HepG2 (cell line): ENCODE data around the gene TGDS. TPM values are rescaled to one million over a fixed set of nuclear protein-coding genes. Genes with fewer than 3 reads are reported as not detected.

ENCODE experiments used
- ADNP ChIP-seq: sonication (generic); formaldehyde crosslinking; IDR thresholded peaks from 2 replicates; pipeline ENCODE4 v1.4.0; 2020; ENCODE audit warnings: missing genetic modification reagents
- MAFG ChIP-seq: sonication (generic); formaldehyde crosslinking; IDR thresholded peaks from 2 replicates; pipeline ENCODE4 v1.5.1; 2020; ENCODE audit warnings: mild to moderate bottlenecking, missing genetic modification reagents
- RORA ChIP-seq: sonication (generic); formaldehyde crosslinking; IDR thresholded peaks from 2 replicates; pipeline ENCODE4 v1.5.0; 2020; ENCODE audit warnings: mild to moderate bottlenecking, missing genetic modification reagents, moderate library complexity
- SP1 ChIP-seq, 2 experiments: fragments of 450-650 bp in 1 of 2; sonication (generic) in 1 of 2; formaldehyde crosslinking in 1 of 2; IDR thresholded peaks; 2 replicates each; pipeline versions ENCODE4 v1.4.0 to v1.6.1; 2016 to 2020; ENCODE audit warnings: missing genetic modification reagents in 1 of 2
- STAG1 ChIP-seq: sonication (generic); formaldehyde crosslinking; IDR thresholded peaks from 2 replicates; pipeline ENCODE4 v1.4.0; 2020; ENCODE audit warnings: missing genetic modification reagents
- ZNF224 ChIP-seq: sonication (generic); formaldehyde crosslinking; IDR thresholded peaks from 2 replicates; pipeline ENCODE4 v1.5.0; 2020; ENCODE audit warnings: mild to moderate bottlenecking, missing genetic modification reagents
- ZNF256 ChIP-seq: sonication (generic); formaldehyde crosslinking; conservative IDR thresholded peaks from 2 replicates; pipeline ENCODE4 v1.4.0; 2020; ENCODE audit warnings: missing genetic modification reagents
- ZNF552 ChIP-seq: sonication (generic); formaldehyde crosslinking; IDR thresholded peaks from 2 replicates; pipeline ENCODE4 v1.9.0; 2022; ENCODE audit warnings: missing genetic modification reagents, mild to moderate bottlenecking, borderline replicate concordance
- polyA plus RNA-seq, 8 experiments: library from polyadenylated mRNA; depleted of rRNA in 3 of 8; stranded (reverse) in 7 of 8; unstranded in 1 of 8; fragments of >200 nt; fragmentation: Illumina TruSeq in 4 of 8; extraction: Trizol in 4 of 8; gene quantifications; 2 replicates each; pipeline versions ENCODE4 v1.2.1 to v1.2.3, GENCODE V29; 2011 to 2016; ENCODE audit warnings: low read depth in 4 of 8, missing spikeins in 1 of 8, mixed read lengths in 1 of 8; ENCODE audit not compliant: insufficient read depth in 1 of 8
- total RNA-seq, 5 experiments: library from RNA; depleted of rRNA; stranded (reverse); fragments of >200 nt; fragmentation: Illumina TruSeq; extraction: Trizol; gene quantifications; 2 replicates each; pipeline ENCODE4 v1.2.3, GENCODE V29; 2016; ENCODE audit warnings: low read depth in 1 of 5
- TF ChIP-seq, protein P1 (sequence below), 2 experiments: fragments of 450-650 bp in 1 of 2; sonication (generic) in 1 of 2; formaldehyde crosslinking in 1 of 2; IDR thresholded peaks; 2 replicates each; pipeline versions ENCODE4 v1.6.1 to v1.8.0; 2016 to 2022; ENCODE audit warnings: antibody characterized with exemption in 1 of 2, mild to moderate bottlenecking in 1 of 2, missing genetic modification reagents in 1 of 2
- TF ChIP-seq, protein P2 (sequence below), 2 experiments: sonication (generic) in 1 of 2; formaldehyde crosslinking in 1 of 2; IDR thresholded peaks; 2 replicates each; pipeline versions ENCODE4 v1.5.1 to v1.6.1; 2011 to 2020; ENCODE audit warnings: borderline replicate concordance in 1 of 2, low read depth in 1 of 2, low read length in 1 of 2, mild to moderate bottlenecking in 1 of 2, missing genetic modification reagents in 1 of 2, moderate library complexity in 1 of 2
- TF ChIP-seq, protein P3 (sequence below): sonication (generic); formaldehyde crosslinking; IDR thresholded peaks from 2 replicates; pipeline ENCODE4 v1.4.0; 2020; ENCODE audit warnings: missing genetic modification reagents, mild to moderate bottlenecking, borderline replicate concordance
- TF ChIP-seq, protein P4 (sequence below): IDR thresholded peaks from 2 replicates; pipeline ENCODE4 v1.6.1; 2016; ENCODE audit warnings: low read depth, control low read depth

TGDS gene
- total and polyA plus RNA-seq, 2 of the 13 experiments (the other 11 are each of a cell fraction or from before 2014, with no cell fraction given): 15.5 to 17.9 TPM

DNA sequence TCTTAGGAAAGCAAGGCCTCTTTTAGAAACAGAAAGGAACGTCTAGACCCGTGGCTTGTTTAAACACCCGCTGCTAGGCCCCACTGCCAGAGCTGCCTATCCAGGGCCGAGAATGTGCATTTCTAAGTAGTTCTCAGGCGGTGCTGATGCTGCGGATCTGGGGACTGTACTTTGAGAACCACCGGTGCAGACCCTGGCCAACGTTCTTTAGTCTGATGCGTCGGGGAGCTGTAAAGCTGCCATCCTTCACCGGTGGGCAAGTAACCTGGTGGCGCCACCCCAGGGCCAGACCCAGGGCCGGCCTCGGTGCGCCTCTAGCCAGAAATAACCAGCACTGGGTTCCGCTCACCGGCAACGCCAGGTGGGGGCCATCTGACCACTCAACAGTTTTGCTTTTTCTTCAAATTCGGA is 47.1 kb downstream of the TGDS start (continued):
- TF ChIP-seq STAG1 (peak; percentile 33; the same call in 1 of the 2 replicates), ADNP (CRISPR knock-in tag) (no peak), ZNF552 (CRISPR knock-in tag) (no peak), ZNF224 (no peak), SP1 (IDR thresholded peaks at IDR 0.05) (no peak), SP1 (CRISPR knock-in tag; IDR thresholded peaks at IDR 0.05) (no peak), MAFG (no peak), ZNF256 (CRISPR knock-in tag) (peak; percentile 47; the same call in 1 of the 2 replicates), RORA (CRISPR knock-in tag) (0 out of 2 replicates have a peak, but pooled peaks have one; percentile 62)
- TF ChIP-seq, protein P1, sequence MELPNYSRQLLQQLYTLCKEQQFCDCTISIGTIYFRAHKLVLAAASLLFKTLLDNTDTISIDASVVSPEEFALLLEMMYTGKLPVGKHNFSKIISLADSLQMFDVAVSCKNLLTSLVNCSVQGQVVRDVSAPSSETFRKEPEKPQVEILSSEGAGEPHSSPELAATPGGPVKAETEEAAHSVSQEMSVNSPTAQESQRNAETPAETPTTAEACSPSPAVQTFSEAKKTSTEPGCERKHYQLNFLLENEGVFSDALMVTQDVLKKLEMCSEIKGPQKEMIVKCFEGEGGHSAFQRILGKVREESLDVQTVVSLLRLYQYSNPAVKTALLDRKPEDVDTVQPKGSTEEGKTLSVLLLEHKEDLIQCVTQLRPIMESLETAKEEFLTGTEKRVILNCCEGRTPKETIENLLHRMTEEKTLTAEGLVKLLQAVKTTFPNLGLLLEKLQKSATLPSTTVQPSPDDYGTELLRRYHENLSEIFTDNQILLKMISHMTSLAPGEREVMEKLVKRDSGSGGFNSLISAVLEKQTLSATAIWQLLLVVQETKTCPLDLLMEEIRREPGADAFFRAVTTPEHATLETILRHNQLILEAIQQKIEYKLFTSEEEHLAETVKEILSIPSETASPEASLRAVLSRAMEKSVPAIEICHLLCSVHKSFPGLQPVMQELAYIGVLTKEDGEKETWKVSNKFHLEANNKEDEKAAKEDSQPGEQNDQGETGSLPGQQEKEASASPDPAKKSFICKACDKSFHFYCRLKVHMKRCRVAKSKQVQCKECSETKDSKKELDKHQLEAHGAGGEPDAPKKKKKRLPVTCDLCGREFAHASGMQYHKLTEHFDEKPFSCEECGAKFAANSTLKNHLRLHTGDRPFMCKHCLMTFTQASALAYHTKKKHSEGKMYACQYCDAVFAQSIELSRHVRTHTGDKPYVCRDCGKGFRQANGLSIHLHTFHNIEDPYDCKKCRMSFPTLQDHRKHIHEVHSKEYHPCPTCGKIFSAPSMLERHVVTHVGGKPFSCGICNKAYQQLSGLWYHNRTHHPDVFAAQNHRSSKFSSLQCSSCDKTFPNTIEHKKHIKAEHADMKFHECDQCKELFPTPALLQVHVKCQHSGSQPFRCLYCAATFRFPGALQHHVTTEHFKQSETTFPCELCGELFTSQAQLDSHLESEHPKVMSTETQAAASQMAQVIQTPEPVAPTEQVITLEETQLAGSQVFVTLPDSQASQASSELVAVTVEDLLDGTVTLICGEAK (IDR thresholded peaks at IDR 0.05): no peak
- TF ChIP-seq, protein P1 (CRISPR knock-in tag; IDR thresholded peaks at IDR 0.05): 0 out of 2 replicates have a peak, but pooled peaks have one; percentile 26
- TF ChIP-seq, protein P2, sequence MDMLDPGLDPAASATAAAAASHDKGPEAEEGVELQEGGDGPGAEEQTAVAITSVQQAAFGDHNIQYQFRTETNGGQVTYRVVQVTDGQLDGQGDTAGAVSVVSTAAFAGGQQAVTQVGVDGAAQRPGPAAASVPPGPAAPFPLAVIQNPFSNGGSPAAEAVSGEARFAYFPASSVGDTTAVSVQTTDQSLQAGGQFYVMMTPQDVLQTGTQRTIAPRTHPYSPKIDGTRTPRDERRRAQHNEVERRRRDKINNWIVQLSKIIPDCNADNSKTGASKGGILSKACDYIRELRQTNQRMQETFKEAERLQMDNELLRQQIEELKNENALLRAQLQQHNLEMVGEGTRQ (IDR thresholded peaks at IDR 0.05; ENCODE audit: low read depth, low read length): no peak
- TF ChIP-seq, protein P2 (CRISPR knock-in tag; IDR thresholded peaks at IDR 0.05; ENCODE audit: borderline replicate concordance): no peak
- TF ChIP-seq, protein P3, sequence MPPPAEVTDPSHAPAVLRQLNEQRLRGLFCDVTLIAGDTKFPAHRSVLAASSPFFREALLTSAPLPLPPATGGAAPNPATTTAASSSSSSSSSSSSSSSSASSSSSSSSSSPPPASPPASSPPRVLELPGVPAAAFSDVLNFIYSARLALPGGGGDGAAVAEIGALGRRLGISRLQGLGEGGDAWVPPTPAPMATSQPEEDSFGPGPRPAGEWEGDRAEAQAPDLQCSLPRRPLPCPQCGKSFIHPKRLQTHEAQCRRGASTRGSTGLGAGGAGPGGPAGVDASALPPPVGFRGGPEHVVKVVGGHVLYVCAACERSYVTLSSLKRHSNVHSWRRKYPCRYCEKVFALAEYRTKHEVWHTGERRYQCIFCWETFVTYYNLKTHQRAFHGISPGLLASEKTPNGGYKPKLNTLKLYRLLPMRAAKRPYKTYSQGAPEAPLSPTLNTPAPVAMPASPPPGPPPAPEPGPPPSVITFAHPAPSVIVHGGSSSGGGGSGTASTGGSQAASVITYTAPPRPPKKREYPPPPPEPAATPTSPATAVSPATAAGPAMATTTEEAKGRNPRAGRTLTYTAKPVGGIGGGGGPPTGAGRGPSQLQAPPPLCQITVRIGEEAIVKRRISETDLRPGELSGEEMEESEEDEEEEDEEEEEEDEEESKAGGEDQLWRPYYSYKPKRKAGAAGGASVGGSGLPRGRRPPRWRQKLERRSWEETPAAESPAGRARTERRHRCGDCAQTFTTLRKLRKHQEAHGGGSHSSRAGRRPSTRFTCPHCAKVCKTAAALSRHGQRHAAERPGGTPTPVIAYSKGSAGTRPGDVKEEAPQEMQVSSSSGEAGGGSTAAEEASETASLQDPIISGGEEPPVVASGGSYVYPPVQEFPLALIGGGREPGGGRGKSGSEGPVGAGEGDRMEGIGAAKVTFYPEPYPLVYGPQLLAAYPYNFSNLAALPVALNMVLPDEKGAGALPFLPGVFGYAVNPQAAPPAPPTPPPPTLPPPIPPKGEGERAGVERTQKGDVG (CRISPR knock-in tag): no peak
- TF ChIP-seq, protein P4, sequence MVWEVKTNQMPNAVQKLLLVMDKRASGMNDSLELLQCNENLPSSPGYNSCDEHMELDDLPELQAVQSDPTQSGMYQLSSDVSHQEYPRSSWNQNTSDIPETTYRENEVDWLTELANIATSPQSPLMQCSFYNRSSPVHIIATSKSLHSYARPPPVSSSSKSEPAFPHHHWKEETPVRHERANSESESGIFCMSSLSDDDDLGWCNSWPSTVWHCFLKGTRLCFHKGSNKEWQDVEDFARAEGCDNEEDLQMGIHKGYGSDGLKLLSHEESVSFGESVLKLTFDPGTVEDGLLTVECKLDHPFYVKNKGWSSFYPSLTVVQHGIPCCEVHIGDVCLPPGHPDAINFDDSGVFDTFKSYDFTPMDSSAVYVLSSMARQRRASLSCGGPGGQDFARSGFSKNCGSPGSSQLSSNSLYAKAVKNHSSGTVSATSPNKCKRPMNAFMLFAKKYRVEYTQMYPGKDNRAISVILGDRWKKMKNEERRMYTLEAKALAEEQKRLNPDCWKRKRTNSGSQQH: no peak
